H1 (cell line): ENCODE results near the gene COA1. TPM values are rescaled to one million over a fixed set of nuclear protein-coding genes. Genes with fewer than 3 reads are reported as not detected.

Source experiments
- CTCF ChIA-PET: fragments of 300-600 bp; sonication (Branson Sonifier 250); formaldehyde crosslinking; loops from one replicate; lab custom pipeline; 2021; ENCODE audit not compliant: partially characterized antibody; lab: Charles Lee
- POLR2A ChIA-PET: fragments of 300-600 bp; sonication (Branson Sonifier 250); formaldehyde crosslinking; loops from one replicate; lab custom pipeline; 2021; ENCODE audit warnings: inconsistent platforms; ENCODE audit not compliant: partially characterized antibody; lab: Charles Lee
- DNase-seq, 2 experiments: peaks; one replicate each; pipeline versions ENCODE4 v3.0.0 to v3.0.0-alpha.2; 2010 to 2022; ENCODE audit warnings: low spot score in 2 of 2, low read depth in 1 of 2, mixed read lengths in 1 of 2
- FAIRE-seq: peaks from 2 replicates; lab custom pipeline; 2011; peaks lifted over from hg19 to GRCh38; lab: Jason Lieb, UNC
- H2AFZ ChIP-seq: 2 replicates; pipeline ENCODE4 v1.8.1; 2012; ENCODE audit warnings: low read length, inconsistent platforms
- H2AK5ac ChIP-seq: 2 replicates; pipeline ENCODE4 v1.6.1; 2013; ENCODE audit warnings: low read depth, low read length
- H2BK120ac ChIP-seq: replicated peaks from 2 replicates; pipeline ENCODE3; 2013; ENCODE audit warnings: low read depth, low read length, inconsistent platforms
- H2BK12ac ChIP-seq: 2 replicates; pipeline ENCODE4 v1.6.1; 2013; ENCODE audit warnings: low read depth, low read length
- H2BK15ac ChIP-seq: 2 replicates; pipeline ENCODE4 v1.6.1; 2013; ENCODE audit warnings: low read length
- H2BK20ac ChIP-seq: 2 replicates; pipeline ENCODE4 v1.6.1; 2013; ENCODE audit warnings: low read length
- H2BK5ac ChIP-seq: 2 replicates; pipeline ENCODE4 v1.6.1; 2013; ENCODE audit warnings: low read depth, low read length
- H3K14ac ChIP-seq: 2 replicates; pipeline ENCODE4 v1.6.1; 2013; ENCODE audit warnings: inconsistent platforms; ENCODE audit not compliant: insufficient read length
- H3K18ac ChIP-seq: 2 replicates; pipeline ENCODE4 v1.6.1; 2013; ENCODE audit warnings: low read length; ENCODE audit errors: extremely low read depth
- H3K23ac ChIP-seq: 2 replicates; pipeline ENCODE4 v1.6.1; 2013; ENCODE audit warnings: inconsistent platforms; ENCODE audit not compliant: insufficient read length
- H3K23me2 ChIP-seq: 2 replicates; pipeline ENCODE4 v1.6.1; 2013; ENCODE audit warnings: low read depth, low read length
- H3K27ac ChIP-seq: 2 replicates; pipeline ENCODE4 v1.6.1; 2011; ENCODE audit warnings: low read depth, low read length, inconsistent platforms
- H3K27me3 ChIP-seq, 4 experiments: replicated peaks in 1 of 4; 1 replicate in 1 of 4; 2 replicates in 3 of 4; pipeline versions ENCODE4 v1.6.1 to v1.8.1; 2011 to 2013; ENCODE audit warnings: low read length in 3 of 4, mild to moderate bottlenecking in 3 of 4, inconsistent platforms in 2 of 4, mixed read lengths in 2 of 4, moderate library complexity in 1 of 4; ENCODE audit not compliant: control insufficient read depth in 3 of 4, insufficient read depth in 3 of 4; ENCODE audit errors: extremely low read depth in 1 of 4
- H3K36me3 ChIP-seq, 4 experiments: 2 replicates each; pipeline versions ENCODE4 v1.6.1 to v1.8.1; 2011 to 2013; ENCODE audit warnings: mild to moderate bottlenecking in 4 of 4, low read length in 3 of 4, moderate library complexity in 2 of 4, control low read depth in 1 of 4, inconsistent platforms in 1 of 4; ENCODE audit not compliant: insufficient read depth in 4 of 4, control insufficient read depth in 2 of 4
- H3K4ac ChIP-seq: replicated peaks from 2 replicates; pipeline ENCODE3; 2013; ENCODE audit warnings: low read length, low read depth, mixed read lengths, inconsistent platforms; ENCODE audit not compliant: insufficient read length
- H3K4me1 ChIP-seq, 4 experiments: replicated peaks in 1 of 4; 1 replicate in 1 of 4; 2 replicates in 3 of 4; pipeline versions ENCODE4 v1.6.1 to v1.8.1; 2011 to 2013; ENCODE audit warnings: low read length in 3 of 4, inconsistent platforms in 2 of 4, mixed read lengths in 1 of 4; ENCODE audit not compliant: insufficient read depth in 4 of 4, control insufficient read depth in 3 of 4
- H3K4me2 ChIP-seq, 2 experiments: 2 replicates each; pipeline versions ENCODE4 v1.6.1 to v1.8.1; 2011 to 2013; ENCODE audit warnings: low read depth in 2 of 2, low read length in 2 of 2, control low read depth in 1 of 2, inconsistent platforms in 1 of 2, mild to moderate bottlenecking in 1 of 2; ENCODE audit not compliant: insufficient read depth in 1 of 2
- H3K4me3 ChIP-seq, 4 experiments: fragments of 200-600, 300-600 bp in 1 of 4; sonication (generic), shearing (Covaris generic), sonication (Bioruptor Twin) in 1 of 4; 2 replicates each; pipeline versions ENCODE4 v1.5.1 to v1.8.1; 2011 to 2016; ENCODE audit warnings: low read length in 4 of 4, low read depth in 3 of 4, control low read depth in 2 of 4, inconsistent platforms in 2 of 4, mild to moderate bottlenecking in 2 of 4, mixed read lengths in 1 of 4, moderate library complexity in 1 of 4; ENCODE audit not compliant: insufficient read depth in 2 of 4; ENCODE audit errors: extremely low read depth in 1 of 4
- H3K56ac ChIP-seq: replicated peaks from 2 replicates; pipeline ENCODE3; 2013; ENCODE audit warnings: low read depth, mild to moderate bottlenecking, mixed read lengths, low read length, inconsistent platforms; ENCODE audit not compliant: insufficient read length
- H3K79me1 ChIP-seq: 2 replicates; pipeline ENCODE4 v1.6.1; 2013; ENCODE audit warnings: low read depth, low read length, control low read depth
- H3K79me2 ChIP-seq, 2 experiments: 2 replicates each; pipeline versions ENCODE4 v1.6.1 to v1.8.1; 2012 to 2013; ENCODE audit warnings: low read length in 2 of 2, mild to moderate bottlenecking in 2 of 2, inconsistent platforms in 1 of 2; ENCODE audit not compliant: insufficient read depth in 2 of 2, control insufficient read depth in 1 of 2
- H3K9ac ChIP-seq, 4 experiments: replicated peaks in 1 of 4; 1 replicate in 1 of 4; 2 replicates in 3 of 4; pipeline versions ENCODE4 v1.6.1 to v1.8.1; 2011 to 2013; ENCODE audit warnings: low read depth in 3 of 4, low read length in 3 of 4, control low read depth in 2 of 4, mild to moderate bottlenecking in 2 of 4, moderate library complexity in 2 of 4, inconsistent platforms in 1 of 4; ENCODE audit errors: extremely low read depth in 1 of 4
- H3K9me3 ChIP-seq, 2 experiments: 2 replicates each; pipeline versions ENCODE4 v1.6.1 to v1.8.1; 2012 to 2013; ENCODE audit warnings: mild to moderate bottlenecking in 2 of 2, moderate library complexity in 2 of 2, control low read depth in 1 of 2, inconsistent platforms in 1 of 2, low read depth in 1 of 2, low read length in 1 of 2, mixed read lengths in 1 of 2; ENCODE audit not compliant: insufficient read depth in 2 of 2
- H4K20me1 ChIP-seq, 2 experiments: replicated peaks in 1 of 2; 2 replicates each; pipeline versions ENCODE3 to v1.8.1; 2011 to 2013; ENCODE audit warnings: inconsistent platforms in 2 of 2, low read length in 2 of 2, mild to moderate bottlenecking in 1 of 2; ENCODE audit not compliant: insufficient read depth in 2 of 2, control insufficient read depth in 1 of 2
- H4K5ac ChIP-seq: 2 replicates; pipeline ENCODE4 v1.6.1; 2013; ENCODE audit warnings: low read length, low read depth, mixed read lengths, inconsistent platforms; ENCODE audit not compliant: insufficient read length
- H4K8ac ChIP-seq: 2 replicates; pipeline ENCODE4 v1.8.0; 2013; ENCODE audit warnings: mild to moderate bottlenecking, moderate library complexity, low read length, inconsistent platforms; ENCODE audit not compliant: insufficient read depth; ENCODE audit errors: extremely low read depth
- H4K91ac ChIP-seq: replicated peaks from 2 replicates; pipeline ENCODE3; 2013; ENCODE audit warnings: low read length, mixed read lengths, inconsistent platforms; ENCODE audit not compliant: insufficient read length
- ATF3 ChIP-seq: IDR thresholded peaks from 2 replicates; pipeline ENCODE4 v1.6.1; 2011; ENCODE audit warnings: low read depth, mild to moderate bottlenecking, low read length; ENCODE audit not compliant: insufficient read depth
- CEBPB ChIP-seq: IDR thresholded peaks from 2 replicates; pipeline ENCODE4 v1.6.1; 2012; ENCODE audit warnings: low read depth, low read length
- WGBS, 2 experiments: shearing (Covaris generic) in 1 of 2; methylation state at CpG; one replicate each; pipeline versions ENCODE4 v1.1.6 to v1.1.7; 2013 to 2015; ENCODE audit warnings: low lambda C conversion rate in 2 of 2, mixed read lengths in 2 of 2, inconsistent platforms in 1 of 2, low coverage in 1 of 2, missing lambda C conversion rate in 1 of 2; ENCODE audit not compliant: insufficient replicate concordance in 2 of 2, insufficient coverage in 1 of 2, insufficient read length in 1 of 2; ENCODE audit errors: extremely low coverage in 1 of 2, missing lambda C conversion rate in 1 of 2; 5-methylcytosine and 5-hydroxymethylcytosine counted together
- polyA plus RNA-seq, 7 experiments: library from polyadenylated mRNA; depleted of rRNA in 3 of 7; stranded (reverse) in 5 of 7; unstranded in 2 of 7; fragments of >200 nt in 5 of 7; fragments of 200-250 nt in 2 of 7; gene quantifications; 1 replicate in 5 of 7; 2 replicates in 1 of 7; 4 replicates in 1 of 7; pipeline versions ENCODE4 v1.2.1 to v1.2.3, GENCODE V29; 2011 to 2013; ENCODE audit warnings: missing spikeins in 2 of 7, mixed read lengths in 2 of 7
- total RNA-seq: library from RNA; stranded (reverse); fragmentation: NEBNext Ultra II Directional; extraction: Animal tissue kit (Norgen Biotek cat#: 25700); gene quantifications from 2 replicates; pipeline ENCODE4 v1.2.1, GENCODE V29; 2021

Gene COA1
- total and polyA plus RNA-seq, 2 of the 8 experiments (the other 6 are each of a cell fraction or from before 2014, with no cell fraction given), result 98.6 to 143 TPM

- Histone ChIP-seq H3K4ac (no peak overlapping the region), H2BK20ac (no peak overlapping the region), H3K9ac (no peak overlapping the region), H2BK12ac (no peak overlapping the region), H3K27ac (no peak overlapping the region), H3K18ac (no peak overlapping the region), H2BK5ac (no peak overlapping the region), H3K4me2 (no peak overlapping the region), H3K36me3 (no peaks in the 10 kb centered on the region), H3K79me2 (no peaks in the 10 kb centered on the region), H4K5ac (no peak overlapping the region), H3K4me1 (no peaks in the 10 kb centered on the region), H3K9me3 (no peaks in the 10 kb centered on the region), H3K23me2 (peaks cover 2% of the 10 kb centered on the region; the same call in 1 of the 2 replicates), H3K27me3 (no peaks in the 10 kb centered on the region), H2BK15ac (no peak overlapping the region), H3K4me3 (no peak overlapping the region), H4K20me1 (no peaks in the 10 kb centered on the region), H2AK5ac (no peak overlapping the region), H3K56ac (no peak overlapping the region), H3K14ac (no peak overlapping the region), H2AFZ (no peak overlapping the region), H4K91ac (no peak overlapping the region), H3K23ac (no peak overlapping the region), H2BK120ac (no peak overlapping the region), H4K8ac (no peak overlapping the region), H3K79me1 (no peaks in the 10 kb centered on the region)
- TF ChIP-seq ATF3, result no peak
- TF ChIP-seq CEBPB, result peak; percentile 56; the same call in 1 of the 2 replicates
- POLR2A ChIA-PET, result interaction anchor here (0.7 to 1.0 kb wide), 2 partner anchors 13 to 226 kb away, joined by 3 to 4 read pairs; no protein-coding TSS in a partner anchor
- FAIRE-seq (no peak), DNase-seq (no peak)
- 81% methylated on average over 2 of the region's 2 CpGs; no CpG with 5 or more reads in 1 of the 2 experiments for WGBS, 2 experiments
- CTCF ChIA-PET, result interaction anchor here (0.7 to 3.0 kb wide), 5 partner anchors 15 to 153 kb away, joined by 3 to 11 read pairs (median 3); partner anchors contain the start of gene STK17A
Measured at GRCh38 chr7:43735802-43736603, 6.7 kb upstream of the COA1 start.
